Heart right ventricle (tissue), 16 donors: Measurements from ENCODE around the gene ACSS2. TPM values are rescaled to one million over a fixed set of nuclear protein-coding genes. Genes with fewer than 3 reads are reported as not detected.

Source experiments
- ATAC-seq, 8 donors: fragments of 200-7000 bp; cut with Tn5 transposase; one replicate each; pipeline ENCODE4 v1.9.1; 2020; ENCODE audit warnings: mild to moderate bottlenecking in 8 of 8, moderate library complexity in 8 of 8, moderate number of reproducible peaks in 1 of 8
- DNase-seq, 2 donors: peaks; one replicate each; pipeline ENCODE4 v3.0.0-alpha.2; 2020
- H3K27ac ChIP-seq, 10 donors: fragments of 200-600 bp; sonication (generic) in 2 of 10; one replicate each; pipeline versions ENCODE4 v1.5.0 to v1.8.0; 2020 to 2022; ENCODE audit warnings: mild to moderate bottlenecking in 3 of 10
- H3K27me3 ChIP-seq, 7 donors: fragments of 200-600 bp; one replicate each; pipeline ENCODE4 v1.8.0; 2021 to 2022; ENCODE audit warnings: mild to moderate bottlenecking in 2 of 7
- H3K36me3 ChIP-seq, 9 donors: fragments of 200-600 bp; sonication (generic) in 1 of 9; one replicate each; pipeline versions ENCODE4 v1.5.0 to v1.8.0; 2020 to 2022; ENCODE audit warnings: mild to moderate bottlenecking in 2 of 9
- H3K4me1 ChIP-seq, 9 donors: fragments of 200-600 bp; sonication (generic) in 1 of 9; one replicate each; pipeline versions ENCODE4 v1.5.0 to v1.8.0; 2020 to 2022; ENCODE audit warnings: mild to moderate bottlenecking in 4 of 9
- H3K4me3 ChIP-seq, 10 donors: fragments of 200-600 bp; sonication (generic) in 2 of 10; one replicate each; pipeline versions ENCODE4 v1.5.0 to v1.8.0; 2020 to 2022; ENCODE audit warnings: mild to moderate bottlenecking in 7 of 10, moderate library complexity in 2 of 10
- H3K9me3 ChIP-seq, 11 donors: fragments of 200-600 bp in 10 of 11; sonication (generic) in 2 of 11; one replicate each; pipeline versions ENCODE4 v1.5.0 to v1.8.0; 2013 to 2022; ENCODE audit warnings: mild to moderate bottlenecking in 2 of 11, control low read depth in 1 of 11, moderate library complexity in 1 of 11
- WGBS, 2 donors: extraction: QIAGEN DNeasy Blood & Tissue Kit; methylation state at CpG; one replicate each; pipeline ENCODE4 v1.1.7; 2013; ENCODE audit warnings: inconsistent platforms in 1 of 2; 5-methylcytosine and 5-hydroxymethylcytosine counted together
- intact Hi-C, 10 donors: fragments of 100-400 bp; cut with DNase I; formaldehyde crosslinking; loops; one replicate each; pipeline versions ENCODE4 v1.11.1 to v1.14.2; 2022
- polyA plus RNA-seq, 2 donors: library from polyadenylated mRNA; stranded (reverse); fragments of 200-250 nt; gene quantifications; one replicate each; pipeline ENCODE4 v1.2.3, GENCODE V29; 2013
- total RNA-seq, 10 donors: library from RNA; stranded (reverse); fragmentation: NEBNext Ultra II Directional in 3 of 10; extraction: Animal tissue kit (Norgen Biotek cat#: 25700) in 3 of 10; gene quantifications; one replicate each; pipeline versions ENCODE4 v1.2.1 to v1.2.4, GENCODE V29; 2021 to 2023
- TF ChIP-seq, protein P1 (sequence below), 9 donors: fragments of 200-600 bp; sonication (generic) in 2 of 9; IDR thresholded peaks; one replicate each; pipeline versions ENCODE4 v1.5.0 to v1.8.0; 2021 to 2022; ENCODE audit warnings: antibody characterized with exemption in 9 of 9, mild to moderate bottlenecking in 5 of 9, moderate library complexity in 1 of 9
- donor health status: Arrhythmogenic right ventricular cardiomyopathy.
- donor health status: ischemic (EF 13 %, LVEDD 7.1; RV severe dilation, severe dysfunction).
- donor health status: healthy with polysubstance abuse.
- donor health status: DM: no; HTN: yes; CAD: no.
- donor health status: DM: no; HTN: no; CAD: no.
- donor health status: ischemic (EF 25% LVEDD 6.9; RV normal size, moderate dysfunction).
- donor health status: ischemic (EF 25% LVEDD 5.7; RV mildly dilated, moderate dysfunction).
- donor health status: healthy.
- donor health status: DM: yes; HTN: yes; CAD: no.
- donor health status: Ischemic cardiomyopathy.
- donor health status: ischemic (EF 35%, LVEDD 5.7; RV mildly dilated, moderate dysfunction).
- donor health status: nonischemic (EF 11% LVEDD 7.7; RV severe dilation, severe dysfunction).
- donor health status: DM: yes; HTN: yes; CAD: no.
- donor health status: PGD.
- donor health status: ischemic (EF 29% LVEDD 5.4; RV normal size, mild dysfunction).
- donor health status: nonischemic (EF 23%, LVEDD 6.1; RV moderate dilation, normal function).

Gene ACSS2
- total and polyA plus RNA-seq, 12 donors = 65.4 to 213 (median 104) TPM

DNA sequence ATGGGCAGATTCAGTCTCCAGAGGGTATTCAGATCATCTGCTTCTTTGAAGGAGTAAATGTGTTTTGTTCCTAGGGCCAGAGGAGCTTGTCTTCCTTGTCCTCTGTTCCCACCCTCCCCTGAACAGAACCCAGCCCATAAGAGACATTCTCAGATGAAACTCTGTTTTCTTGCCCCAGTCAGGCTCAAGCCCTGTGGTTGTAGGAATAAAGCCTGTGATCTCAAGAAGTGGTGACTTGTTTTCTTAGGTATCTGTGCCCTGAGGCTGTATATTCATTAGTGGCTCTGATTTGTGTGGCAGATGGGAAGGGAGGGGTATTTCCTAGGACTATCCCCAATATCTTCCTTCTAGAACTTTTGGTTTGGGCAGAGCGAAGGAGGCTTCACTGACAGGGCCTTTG lies 51.3 kb downstream of the ACSS2 start:
- 97% methylated on average over 1 of the region's 1 CpG for WGBS, 2 donors
- DNase-seq (no peak), ATAC-seq (no peak)
- intact Hi-C loops = loop anchor here in 1 of 10 donors (5.0 kb wide), 1 partner anchor 40 kb away; no protein-coding TSS in a partner anchor
- H3K27me3 ChIP-seq = no peaks in the 10 kb centered on the region
- peaks cover 0 to 96% (median 47%) of the 10 kb centered on the region in 9 donors for H3K36me3 ChIP-seq
- TF ChIP-seq, protein P1, sequence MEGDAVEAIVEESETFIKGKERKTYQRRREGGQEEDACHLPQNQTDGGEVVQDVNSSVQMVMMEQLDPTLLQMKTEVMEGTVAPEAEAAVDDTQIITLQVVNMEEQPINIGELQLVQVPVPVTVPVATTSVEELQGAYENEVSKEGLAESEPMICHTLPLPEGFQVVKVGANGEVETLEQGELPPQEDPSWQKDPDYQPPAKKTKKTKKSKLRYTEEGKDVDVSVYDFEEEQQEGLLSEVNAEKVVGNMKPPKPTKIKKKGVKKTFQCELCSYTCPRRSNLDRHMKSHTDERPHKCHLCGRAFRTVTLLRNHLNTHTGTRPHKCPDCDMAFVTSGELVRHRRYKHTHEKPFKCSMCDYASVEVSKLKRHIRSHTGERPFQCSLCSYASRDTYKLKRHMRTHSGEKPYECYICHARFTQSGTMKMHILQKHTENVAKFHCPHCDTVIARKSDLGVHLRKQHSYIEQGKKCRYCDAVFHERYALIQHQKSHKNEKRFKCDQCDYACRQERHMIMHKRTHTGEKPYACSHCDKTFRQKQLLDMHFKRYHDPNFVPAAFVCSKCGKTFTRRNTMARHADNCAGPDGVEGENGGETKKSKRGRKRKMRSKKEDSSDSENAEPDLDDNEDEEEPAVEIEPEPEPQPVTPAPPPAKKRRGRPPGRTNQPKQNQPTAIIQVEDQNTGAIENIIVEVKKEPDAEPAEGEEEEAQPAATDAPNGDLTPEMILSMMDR (IDR thresholded peaks at IDR 0.05) = no peak
- H3K9me3 ChIP-seq = peaks cover 0 to 5% (median 0%) of the 10 kb centered on the region in 11 donors
- H3K4me3 ChIP-seq = no peak overlapping the region
- peak overlapping the region in 3 of 10 donors; percentile 4 to 43 (median 14) for H3K27ac ChIP-seq
- peaks cover 0 to 24% (median 5%) of the 10 kb centered on the region in 9 donors for H3K4me1 ChIP-seq

DNA sequence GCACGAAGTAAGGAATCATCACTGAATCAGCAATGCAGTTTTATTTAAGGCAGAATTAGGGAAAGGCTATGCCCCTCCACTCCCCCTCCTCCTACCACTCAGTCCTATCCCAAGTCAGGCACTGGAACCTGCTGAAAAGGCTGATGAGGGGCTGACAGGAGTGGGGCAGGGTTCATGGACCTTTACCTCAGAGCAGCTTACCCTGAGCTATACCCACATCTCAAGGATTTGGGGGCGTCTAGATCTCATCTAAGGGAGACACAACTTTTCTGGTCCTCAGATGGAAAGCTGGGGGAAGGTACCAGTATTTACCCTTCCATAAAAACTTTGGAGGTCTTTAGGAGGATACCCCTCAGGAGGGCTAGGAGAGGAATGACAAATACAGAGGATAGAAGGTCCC lies 52.0 kb downstream of the ACSS2 start:
- 85 to 88% methylated on average over 2 of the region's 2 CpGs for WGBS, 2 donors
- TF ChIP-seq, protein P1 (IDR thresholded peaks at IDR 0.05) = no peak
- Histone ChIP-seq H3K9me3 (peaks cover 0 to 1% (median 0%) of the 10 kb centered on the region in 11 donors), H3K36me3 (peaks cover 0 to 96% (median 46%) of the 10 kb centered on the region in 9 donors), H3K27me3 (no peaks in the 10 kb centered on the region), H3K4me1 (peaks cover 0 to 17% (median 0%) of the 10 kb centered on the region in 9 donors), H3K4me3 (no peak overlapping the region), H3K27ac (no peak overlapping the region)
- DNase-seq (no peak), ATAC-seq (no peak)
- intact Hi-C loops = loop anchor here in 1 of 10 donors (5.0 kb wide), 1 partner anchor 41 kb away; no protein-coding TSS in a partner anchor

DNA sequence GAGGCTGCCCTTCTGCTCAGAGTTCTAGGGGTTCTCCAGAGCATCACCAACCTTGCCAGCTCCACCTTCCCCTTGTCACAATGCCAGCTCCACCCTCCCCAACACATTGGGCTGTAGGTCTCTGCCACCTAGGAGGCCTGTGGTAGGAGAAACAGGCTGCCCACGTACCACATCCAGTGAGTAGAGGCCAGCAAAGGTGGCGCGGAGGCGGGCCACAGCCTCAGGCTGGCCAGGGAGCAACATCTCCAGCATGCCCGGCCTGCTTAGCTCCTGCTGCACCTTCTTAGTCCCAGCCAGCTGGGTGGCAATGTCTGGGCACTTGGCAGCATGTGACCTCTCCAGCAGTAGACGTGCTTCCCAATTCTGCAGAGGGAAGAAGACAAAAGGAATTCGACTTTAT lies 55.4 kb downstream of the ACSS2 start:
- DNase-seq (no peak), ATAC-seq (peak in 3 of 8 donors; percentile 11 to 38 (median 29))
- intact Hi-C loops = no loop called here
- H3K9me3 ChIP-seq = no peaks in the 10 kb centered on the region
- peaks cover 0 to 87% (median 14%) of the 10 kb centered on the region in 9 donors for H3K36me3 ChIP-seq
- H3K27ac ChIP-seq = no peak overlapping the region
- H3K27me3 ChIP-seq = no peaks in the 10 kb centered on the region
- H3K4me1 ChIP-seq = peaks cover 0 to 15% (median 0%) of the 10 kb centered on the region in 9 donors
- no peak overlapping the region for H3K4me3 ChIP-seq
- 84% methylated on average over 7 of the region's 7 CpGs for WGBS, 2 donors
- TF ChIP-seq, protein P1 (IDR thresholded peaks at IDR 0.05) = no peak

DNA sequence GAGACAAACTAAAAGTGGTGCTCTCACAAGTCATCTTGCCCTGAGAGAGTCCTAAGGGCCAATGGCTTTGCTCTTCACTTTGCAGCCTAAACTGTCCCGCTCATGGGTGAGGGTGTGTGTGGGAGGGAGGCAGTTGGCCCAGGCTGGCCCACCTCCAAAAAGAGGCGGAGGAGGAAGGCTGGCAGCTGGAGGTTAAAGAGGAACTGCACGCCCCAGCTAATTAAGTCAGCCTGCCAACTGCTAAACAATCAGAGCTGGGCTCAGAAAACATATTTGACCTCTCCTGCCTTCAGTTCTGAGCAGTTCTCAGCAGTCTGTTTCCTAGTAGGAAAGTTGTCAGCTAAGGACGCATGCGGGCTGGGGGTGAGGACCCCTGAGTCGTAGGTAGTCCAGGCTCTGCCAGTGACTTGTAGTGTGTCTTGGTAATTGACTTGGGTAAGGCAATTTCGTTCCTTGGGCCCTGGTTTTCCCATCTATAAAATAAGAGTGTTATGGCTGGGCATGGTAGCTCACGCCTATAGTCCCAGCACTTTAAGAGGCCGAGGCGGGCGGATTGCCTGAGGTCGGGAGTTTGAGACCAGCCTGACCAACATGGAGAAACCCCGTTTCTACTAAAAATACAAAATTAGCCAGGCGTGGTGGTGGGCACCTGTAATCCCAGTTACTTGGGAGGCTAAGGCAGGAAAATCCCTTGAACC lies 62.2 kb downstream of the ACSS2 start:
- no peaks in the 10 kb centered on the region for H3K27me3 ChIP-seq
- 69 to 74% methylated on average over 14 of the region's 14 CpGs for WGBS, 2 donors
- H3K9me3 ChIP-seq = no peaks in the 10 kb centered on the region
- DNase-seq (peak; percentile 71 to 76), ATAC-seq (peak; percentile 79 to 93 (median 85))
- peak overlapping the region; percentile 43 to 85 (median 80) for H3K27ac ChIP-seq
- H3K4me3 ChIP-seq = no peak overlapping the region
- H3K36me3 ChIP-seq = peaks cover 0 to 80% (median 9%) of the 10 kb centered on the region in 9 donors
- TF ChIP-seq, protein P1 (IDR thresholded peaks at IDR 0.05) = no peak
- intact Hi-C loops = loop anchor here in 1 of 10 donors (2.0 kb wide), 1 partner anchor 16 kb away; no protein-coding TSS in a partner anchor
- H3K4me1 ChIP-seq = peaks cover 0 to 42% (median 23%) of the 10 kb centered on the region in 9 donors
